CD4-positive, alpha-beta T cell treated with Interleukin-4 for 1 hour (primary cell): Measurements from ENCODE around the gene CCDC149.
"Not testable (repeated sequence)": the region's sequence is repeated elsewhere in the genome, so short reads cannot be mapped to it uniquely, and the experiment has no call there.

Experiments used
- DNase-seq, 2 donors: peaks; one replicate each; pipeline ENCODE4 v3.0.0-alpha.2; 2020 to 2022

The CCDC149 gene

DNA sequence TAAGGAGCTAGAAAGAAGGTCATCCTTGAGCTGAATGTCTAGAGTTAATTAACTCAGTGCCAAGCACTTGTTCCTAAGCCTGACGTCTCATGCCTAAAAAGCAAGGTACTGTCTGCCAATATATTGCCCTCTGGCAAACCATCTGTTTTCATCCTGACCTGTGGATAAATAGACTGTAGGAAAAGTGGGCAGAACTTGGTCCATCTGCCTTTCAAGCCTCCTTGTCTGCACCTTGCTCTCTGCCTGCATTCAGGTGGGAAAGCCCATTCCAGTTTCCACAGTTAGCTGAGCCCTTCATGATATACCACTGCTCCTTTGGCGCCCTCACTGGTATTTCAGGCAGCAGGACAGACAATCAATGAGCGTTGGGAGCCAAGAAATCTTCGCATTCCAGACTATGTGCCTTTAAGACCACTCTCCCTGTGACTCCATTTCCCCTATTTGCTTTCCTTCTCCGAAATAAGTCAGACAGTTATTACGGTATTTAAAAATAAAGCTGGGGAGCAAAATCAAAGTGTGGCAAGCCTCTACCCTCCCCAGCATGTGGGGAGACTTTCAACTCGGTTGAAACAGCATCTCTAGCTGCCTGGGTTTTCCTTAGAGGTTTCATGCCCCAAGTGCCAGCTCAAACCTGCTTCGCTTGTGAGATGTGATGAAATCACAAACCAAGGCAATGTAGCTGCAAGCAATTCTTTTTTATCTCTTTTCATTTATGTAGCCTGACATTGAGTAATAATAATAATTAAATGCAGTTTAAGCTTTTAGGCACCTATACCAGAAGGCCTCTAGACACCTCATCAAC is 2.5 kb upstream of the CCDC149 start:
- no peak for DNase-seq

DNA sequence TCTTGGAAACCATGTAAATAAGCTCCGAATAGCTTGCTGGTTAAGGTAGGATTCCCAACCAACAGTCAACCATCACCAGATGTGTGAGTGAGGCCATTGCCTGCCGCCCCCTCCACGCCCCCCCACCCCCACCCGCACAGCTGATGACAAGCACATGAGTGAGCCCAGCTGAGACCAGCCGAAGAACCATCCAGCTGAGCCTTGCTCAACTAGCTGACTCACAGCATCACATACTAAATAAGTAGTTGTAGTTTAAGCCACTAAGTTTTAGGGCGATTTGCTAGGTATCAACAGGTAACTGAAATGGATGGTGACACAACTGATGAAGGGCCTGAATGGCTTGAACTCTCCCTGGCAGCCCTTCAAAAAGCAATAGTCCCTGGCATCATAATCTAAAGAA is 1.6 kb upstream of the CCDC149 start:
- no peak for DNase-seq

DNA sequence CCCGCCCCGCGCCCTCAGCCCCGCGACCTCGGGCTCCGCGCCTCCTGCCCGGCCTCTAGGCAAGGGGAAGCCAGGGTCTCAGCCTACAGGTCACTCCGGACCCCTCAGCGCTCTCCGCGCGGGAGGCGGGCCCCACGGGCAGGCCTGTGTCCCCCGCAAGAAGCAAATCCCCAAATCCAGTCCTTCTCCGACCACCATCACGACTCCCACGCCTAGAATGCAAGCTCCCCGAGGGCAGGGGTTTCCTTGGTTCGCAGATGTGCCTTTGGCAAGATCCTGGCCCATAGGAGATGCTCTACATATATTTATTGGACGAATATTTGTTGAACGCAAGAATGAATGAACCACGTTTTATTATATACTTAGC is 260 bp upstream of the CCDC149 start:
- no peak for DNase-seq

DNA sequence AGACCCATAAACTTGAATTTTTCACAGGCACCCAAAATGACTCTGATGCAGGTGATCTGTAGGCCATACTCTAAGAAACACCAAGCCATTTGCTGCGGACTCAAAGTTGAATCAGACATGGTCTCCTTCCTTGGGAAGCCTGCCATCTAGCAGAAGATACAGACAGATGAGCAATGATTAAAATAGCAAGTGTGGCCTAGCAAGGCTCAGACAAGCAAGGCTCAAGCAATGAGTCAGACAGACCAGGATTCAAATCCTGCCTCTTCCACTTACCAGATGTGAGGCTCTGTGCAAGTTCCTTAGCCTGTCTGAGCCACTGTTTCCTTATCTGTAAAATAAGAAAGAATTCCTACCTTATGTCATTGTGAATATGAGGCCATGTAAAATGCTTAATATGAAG is 2.3 kb downstream of the CCDC149 start:
- DNase-seq = no peak

DNA sequence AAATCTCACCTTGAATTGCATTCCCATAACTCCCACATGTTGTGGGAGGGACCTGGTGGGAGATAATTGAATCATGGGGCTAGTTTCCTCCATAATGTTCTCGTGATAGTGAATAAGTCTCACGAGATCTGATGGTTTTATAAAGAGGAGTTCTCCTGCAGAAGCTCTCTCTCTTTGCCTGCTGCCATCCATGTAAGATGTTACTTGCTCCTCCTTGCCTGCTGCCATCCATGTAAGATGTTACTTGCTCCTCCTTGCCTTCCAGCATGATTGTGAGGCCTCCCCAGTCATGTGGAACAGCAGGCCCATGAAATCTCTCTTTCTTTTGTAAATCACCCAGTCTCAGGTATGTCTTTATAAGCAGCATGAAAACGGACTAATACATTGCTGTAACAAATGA is 3.2 kb downstream of the CCDC149 start:
- not testable (repeated sequence) for DNase-seq

DNA sequence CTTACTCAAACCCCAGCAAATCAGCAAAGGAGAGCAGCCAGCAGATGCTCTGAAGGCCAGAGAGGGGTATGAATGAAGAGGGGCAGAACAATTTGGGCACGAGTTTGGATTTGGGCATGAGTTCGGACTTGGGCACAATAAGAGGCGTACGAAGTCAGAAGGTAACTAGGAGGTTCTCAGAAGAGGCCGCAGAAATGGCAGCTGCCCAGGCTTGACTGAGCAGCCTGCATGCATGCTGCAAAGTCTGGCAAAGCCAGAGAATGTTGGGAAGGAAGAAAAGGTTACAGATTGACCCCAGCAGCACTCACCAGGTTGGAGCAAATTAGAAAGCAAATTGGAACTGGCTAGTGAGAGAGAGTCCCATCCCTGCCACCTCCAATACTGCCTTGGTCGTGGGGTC is 15.2 kb downstream of the CCDC149 start:
- DNase-seq = no peak

DNA sequence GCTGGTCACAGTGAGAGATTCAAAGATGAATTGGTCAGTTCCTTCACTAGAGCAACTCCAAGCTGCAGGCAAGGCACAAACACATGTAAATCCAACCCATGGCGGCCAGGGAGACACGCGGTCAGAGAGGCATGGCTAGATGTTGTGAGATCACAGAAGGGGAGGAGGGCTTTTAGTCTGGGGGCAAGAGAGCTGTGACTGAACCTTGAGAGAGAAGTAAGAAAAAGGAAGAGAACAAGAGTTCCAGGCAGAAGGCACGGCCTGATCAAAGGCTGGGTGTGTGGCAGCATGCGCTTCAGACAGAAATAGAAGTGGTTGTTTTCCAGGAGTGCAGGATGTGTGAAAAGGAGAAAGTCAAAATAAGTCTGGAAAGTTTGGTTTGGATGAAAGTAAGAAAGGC is 15.9 kb downstream of the CCDC149 start:
- DNase-seq = no peak

DNA sequence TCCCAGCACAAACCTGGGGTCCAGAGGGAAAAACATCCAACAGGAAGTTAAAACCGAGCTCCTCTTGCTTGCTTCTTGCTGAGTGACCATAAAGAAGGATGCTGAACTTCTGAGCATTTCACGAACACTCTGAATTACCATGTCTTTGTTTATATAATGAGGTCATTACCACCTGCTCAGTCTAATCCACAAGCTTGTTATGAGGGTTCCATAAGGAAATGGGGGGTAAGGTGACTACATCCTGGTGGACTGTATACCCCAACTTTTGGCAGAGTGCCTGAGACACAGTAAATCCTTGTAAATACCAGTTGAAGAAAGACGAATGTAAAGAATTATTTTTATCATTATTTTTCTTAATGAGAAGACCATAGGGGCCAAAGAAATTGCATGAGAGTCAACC is 16.8 kb downstream of the CCDC149 start:
- no peak for DNase-seq

DNA sequence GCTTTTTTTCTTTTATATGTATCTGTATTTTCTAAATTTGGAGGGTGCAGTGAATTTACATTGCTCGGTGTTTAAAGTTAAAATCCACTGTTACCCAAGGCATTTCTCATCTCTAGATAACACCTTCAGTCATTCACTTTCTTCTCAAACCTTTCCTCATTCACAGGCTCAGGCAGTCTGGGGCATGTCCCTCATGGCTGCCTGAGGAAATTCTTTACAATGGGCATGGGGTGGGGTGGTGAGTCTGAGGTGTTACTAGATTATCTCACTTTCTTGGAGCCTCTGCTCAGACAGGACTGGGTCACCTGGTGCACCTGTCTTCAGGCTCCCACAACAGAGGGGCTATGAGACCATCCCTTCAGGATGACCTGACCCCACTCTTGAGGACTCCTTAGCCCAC is 17.4 kb downstream of the CCDC149 start:
- DNase-seq = no peak

DNA sequence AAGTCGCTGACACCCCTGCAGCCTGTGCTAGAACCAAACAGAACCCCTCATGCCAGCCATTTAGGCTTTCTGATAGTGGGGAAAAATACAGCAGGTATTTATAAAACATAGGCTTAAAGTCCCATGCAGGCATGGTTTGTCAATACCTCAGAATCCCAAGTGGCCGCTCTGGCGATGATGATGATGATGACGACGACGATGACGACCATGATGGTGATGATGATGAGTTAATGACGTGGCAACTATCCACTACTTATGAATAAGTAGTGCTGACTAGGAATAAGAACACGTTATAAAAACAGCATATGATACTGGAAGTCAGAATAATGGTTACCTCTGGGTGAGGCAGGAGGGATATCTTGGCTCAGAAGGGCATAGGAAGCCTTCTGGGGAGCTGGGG is 18.0 kb downstream of the CCDC149 start:
- no peak for DNase-seq

DNA sequence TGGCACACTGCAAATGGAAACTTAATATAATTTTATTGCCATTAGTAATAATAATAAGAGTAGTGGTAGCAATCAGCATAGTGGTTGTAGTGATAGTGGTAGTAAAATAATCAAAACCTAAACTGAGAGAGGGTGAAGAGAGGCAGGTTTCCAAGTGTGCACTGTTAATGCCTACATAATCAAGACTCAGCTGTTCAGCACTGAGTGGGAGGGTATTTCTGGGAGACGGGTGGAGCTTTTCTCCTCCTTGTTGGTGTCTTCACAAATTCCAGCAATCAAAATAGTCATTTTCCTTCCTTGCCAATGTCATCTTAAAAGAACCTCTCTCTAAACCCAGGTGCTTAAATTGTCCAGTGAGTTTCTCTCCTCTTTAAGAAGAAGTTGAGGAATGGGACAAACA is 18.6 kb downstream of the CCDC149 start:
- DNase-seq = no peak

DNA sequence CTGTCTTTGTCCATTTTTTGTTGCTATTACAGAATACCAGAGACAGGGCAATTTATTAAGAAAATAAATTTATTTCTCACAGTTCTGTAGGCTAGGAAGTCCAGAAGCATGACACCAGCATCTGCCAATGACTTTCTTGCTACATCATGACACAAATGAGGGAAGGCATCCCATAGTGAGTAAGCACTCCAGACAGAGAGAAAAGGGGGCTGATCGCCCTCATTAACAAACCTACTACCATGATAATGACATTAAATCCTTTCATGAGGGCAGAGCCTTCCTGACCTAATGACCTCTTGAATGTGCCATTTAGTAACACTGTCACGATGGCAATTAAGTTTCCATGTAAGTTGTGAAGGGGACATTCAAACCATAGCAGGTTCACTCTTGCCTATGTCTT is 20.1 kb downstream of the CCDC149 start:
- DNase-seq = no peak

DNA sequence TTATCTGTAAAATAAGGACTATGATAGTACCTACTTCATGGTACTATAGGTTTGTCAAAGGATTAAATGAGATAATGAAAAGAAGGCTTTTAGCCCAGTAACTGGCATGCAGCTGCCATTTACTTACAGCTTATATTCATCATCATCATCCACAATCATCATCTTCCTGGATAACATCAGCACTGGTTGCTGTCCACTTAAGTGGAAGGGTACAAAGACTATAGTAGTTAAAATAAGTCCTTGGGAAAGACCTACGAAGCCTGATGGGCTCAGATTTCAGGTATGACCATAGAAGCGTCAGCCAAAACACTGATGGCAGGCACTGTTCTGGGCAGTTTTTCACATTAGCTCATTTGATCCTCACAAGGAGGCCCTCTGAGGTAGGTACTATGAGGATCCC is 20.6 kb downstream of the CCDC149 start:
- no peak for DNase-seq

DNA sequence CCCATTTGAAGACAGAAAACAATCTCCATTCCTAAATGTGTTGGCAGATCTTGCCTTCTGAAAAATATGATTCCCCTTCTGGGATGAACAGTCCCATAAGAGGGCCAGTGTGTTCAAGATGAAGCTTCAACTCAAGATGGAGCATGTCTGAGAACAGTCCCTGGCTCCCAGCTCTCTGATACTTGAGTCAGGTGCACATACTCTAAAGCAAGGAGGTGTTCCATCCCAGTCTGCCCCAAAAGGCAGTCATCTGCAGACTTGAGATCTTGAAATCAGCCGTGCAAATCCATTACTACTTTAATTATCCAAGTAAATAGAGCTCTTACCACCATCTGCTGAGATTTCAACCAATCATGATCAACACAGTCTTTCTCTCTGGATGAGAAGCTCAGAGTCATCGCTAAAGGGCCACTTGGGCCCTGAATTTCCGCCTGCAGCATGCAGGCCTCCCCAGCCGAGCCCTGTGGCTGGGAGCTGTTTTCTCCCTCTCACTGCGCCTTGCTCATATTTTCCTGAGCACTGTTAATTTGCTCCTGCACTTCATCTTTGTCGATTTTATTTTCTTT is 22.2 kb downstream of the CCDC149 start:
- DNase-seq = no peak

DNA sequence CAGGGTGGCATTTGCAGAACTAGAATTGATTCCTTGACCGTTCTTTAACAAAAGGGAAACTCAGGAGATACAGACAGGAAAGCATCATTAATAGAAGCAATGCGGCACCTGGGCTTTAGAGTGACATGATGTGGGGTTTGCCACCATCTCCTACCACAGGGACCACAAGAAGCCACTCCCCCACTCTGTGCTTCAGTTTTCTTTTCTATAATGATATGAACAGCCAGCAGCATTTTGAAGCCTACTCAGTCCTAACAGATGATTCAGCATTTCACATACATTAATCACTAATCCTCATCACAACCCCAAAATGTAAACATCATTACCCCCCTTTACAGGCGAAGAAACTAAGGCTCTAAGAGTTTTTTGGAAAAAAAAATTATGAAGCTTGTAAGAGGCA is 22.9 kb downstream of the CCDC149 start:
- DNase-seq = no peak

DNA sequence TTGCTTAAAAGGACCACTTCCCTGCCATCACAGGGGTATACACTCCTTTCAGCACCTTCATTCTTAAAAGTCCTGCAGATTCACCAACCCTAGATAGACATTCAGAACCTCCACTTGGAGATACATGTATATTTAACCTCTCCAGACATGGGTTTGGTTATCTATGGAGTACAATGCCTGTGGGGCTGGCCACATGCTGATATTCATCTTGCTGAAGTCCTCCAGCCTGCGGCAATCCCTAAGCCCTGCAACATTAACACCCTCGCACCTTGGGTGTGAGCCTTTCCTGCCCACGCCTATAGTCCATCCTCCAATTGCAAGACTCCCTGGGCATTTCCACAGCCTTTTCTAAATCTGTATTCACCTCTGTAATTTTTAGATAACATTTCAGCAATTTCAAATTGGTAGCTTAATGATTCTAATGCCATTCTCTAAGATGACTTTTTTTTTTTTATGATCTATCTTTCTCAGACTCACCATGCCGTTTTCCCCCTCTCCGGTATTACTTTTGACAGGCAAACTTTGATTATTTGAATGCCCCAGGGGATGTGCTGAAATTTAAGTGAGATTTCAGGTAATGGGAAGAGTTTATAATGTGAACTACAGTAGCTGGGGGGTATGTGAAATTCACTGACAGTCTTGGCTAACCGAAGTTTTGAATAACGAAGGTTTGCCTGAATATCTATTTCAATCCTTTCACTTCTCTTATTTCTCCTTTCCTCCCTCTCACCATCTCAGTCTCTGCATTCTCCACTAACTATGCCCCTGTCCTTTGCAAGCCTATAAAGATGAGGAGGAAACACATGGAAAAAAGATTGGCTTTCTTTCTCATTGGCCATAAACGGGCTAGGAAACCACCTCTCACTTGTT is 24.1 kb downstream of the CCDC149 start:
- DNase-seq = no peak

DNA sequence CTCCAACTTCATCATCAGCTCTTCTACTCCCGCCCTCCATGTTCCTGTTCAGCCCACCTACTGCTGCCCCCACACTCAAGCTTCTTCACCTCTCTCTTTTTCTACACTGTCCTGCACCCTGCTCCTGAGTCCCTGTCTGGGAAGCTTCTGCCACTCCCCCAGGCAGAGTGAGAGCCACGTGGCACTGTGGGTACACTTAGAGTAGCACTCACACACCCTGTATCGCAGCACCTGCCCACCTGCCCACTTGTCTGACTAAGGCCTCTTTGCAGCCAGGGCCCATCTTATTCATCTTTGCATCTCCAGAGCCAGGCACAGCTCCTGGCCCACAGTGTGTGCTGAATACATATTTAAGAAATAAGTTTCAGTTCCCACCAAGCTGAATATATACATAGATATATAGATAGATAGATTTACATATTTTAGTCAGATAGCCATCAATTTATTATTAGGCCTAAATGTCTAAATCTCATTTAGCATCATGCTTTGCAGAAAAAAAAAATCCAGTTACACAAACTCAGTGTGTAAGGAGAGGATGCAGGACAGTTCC is 24.9 kb downstream of the CCDC149 start:
- no peak for DNase-seq

DNA sequence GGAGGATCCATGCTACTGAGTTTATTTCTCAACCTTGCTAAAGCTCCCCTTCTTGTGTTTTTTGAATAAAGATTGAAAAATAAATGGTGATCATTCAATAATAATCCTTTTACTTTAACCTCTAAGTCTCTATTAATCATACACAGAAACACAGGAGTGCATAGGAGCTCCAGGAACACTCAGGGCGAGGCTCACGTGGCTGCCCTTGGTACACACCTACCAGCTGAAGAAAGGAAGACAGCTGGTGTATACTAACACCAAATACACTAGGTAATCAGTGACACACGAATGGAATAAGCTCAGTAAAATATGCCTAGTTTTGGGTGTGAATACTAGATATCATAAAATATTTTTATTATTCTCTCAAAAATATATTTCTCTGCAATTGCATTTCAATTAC is 26.2 kb downstream of the CCDC149 start:
- no peak for DNase-seq

DNA sequence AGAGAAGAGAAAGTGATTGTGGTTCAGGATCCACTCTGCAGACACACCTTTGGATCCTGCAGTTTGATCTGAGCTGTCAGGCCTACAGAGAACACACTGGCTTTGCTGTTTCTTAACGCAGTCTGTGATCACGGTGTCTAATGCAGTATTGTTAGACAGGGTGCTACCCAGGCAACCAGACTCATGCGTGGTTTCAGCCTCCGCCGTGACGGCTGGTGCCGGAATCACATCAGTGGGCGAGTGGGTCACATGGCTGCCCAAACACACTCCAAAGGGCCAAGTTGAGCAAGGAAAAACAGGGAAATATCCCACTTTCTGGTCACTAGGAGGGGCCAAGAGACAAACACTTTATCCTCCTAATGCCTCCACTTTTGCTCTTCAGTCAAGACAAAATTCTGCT is 27.5 kb downstream of the CCDC149 start:
- no peak for DNase-seq

DNA sequence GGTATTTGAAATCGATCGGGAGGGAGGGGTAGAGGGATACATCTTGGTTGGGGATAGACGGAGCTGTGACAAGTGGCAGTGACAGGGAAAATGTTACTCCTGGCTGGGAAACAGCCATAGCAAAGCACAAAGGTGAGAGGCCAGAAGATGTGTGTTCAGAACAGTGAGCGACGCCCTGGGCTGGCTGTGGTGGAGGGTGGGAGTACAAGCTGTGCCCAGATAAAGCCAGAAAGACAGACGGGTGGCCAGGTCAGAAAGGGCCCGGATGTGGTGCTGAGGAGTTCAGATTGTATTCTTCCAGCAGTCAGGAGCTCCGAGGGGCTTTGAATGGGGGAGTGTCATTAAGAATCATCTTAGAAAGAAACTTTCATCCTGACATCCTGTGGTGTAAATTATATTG is 27.9 kb downstream of the CCDC149 start:
- DNase-seq = no peak

DNA sequence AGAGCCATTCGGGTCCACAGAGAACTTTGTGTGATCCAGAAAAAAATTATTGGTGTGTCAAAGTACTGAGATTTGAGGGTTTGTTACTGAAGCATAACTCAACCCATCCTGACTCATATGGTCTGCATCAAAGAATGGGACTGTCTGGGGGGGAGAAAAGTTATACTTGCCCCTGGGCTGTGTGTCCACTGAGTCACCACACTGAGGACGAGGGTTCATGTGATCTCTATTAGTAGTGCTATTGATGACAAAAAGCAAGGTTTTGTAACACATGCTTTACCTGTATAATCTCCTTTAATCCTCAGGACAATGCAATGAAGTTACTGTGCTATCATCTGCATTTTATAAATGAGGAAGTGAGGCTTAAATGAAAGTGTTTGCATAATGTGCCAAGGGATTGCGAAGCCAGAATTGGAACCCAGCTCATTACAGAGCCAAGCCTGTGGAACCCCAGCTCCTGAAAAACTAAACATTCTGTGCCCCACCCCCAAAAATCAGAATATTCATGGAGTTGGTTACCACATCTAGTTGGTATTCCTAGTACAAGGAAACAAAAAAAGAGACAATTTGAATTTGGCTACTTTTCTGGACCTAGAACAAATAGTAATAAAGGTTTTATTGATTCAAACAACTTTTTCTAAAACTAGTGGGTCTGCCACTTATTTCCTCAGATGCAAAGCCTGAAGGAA is 31.2 kb downstream of the CCDC149 start:
- no peak for DNase-seq

DNA sequence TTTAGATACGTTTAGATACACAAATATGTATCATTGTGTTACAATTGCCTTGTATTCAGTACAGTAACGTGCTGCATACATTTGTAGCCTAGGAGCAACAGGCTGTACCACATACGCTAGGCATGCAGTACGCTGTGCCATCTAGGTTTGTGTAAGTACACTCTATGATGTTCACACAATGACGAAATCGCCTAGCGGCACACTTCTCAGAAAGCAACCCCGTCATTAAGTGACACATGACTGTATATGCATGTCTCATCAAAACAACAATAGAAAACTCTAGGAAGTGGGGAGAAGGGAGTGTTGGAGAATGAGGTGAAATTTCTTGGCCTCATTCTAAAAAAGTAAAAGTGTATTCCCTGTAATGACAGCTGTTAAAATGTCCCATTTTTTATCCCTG is 32.7 kb downstream of the CCDC149 start:
- no peak for DNase-seq

DNA sequence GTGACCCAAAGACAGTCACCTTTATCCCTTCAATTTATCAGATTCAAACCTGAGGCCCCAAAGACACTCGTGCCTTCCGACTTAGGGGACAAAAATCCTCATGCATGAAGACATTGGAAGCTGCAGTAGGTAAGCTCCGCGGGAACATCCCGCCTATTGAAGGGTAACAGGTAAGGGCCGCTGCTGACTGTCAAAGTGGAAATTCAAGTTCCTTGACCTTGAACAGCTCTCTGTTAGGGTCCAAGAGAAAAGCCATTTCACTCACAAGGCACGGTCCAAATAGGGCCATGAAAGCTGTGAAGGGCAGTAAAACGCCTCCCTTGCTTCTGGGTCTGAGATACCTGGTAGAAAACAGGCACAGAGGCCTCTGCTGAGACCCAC is 34.2 kb downstream of the CCDC149 start:
- DNase-seq = no peak
